GM12865 (cell line): ENCODE results near the gene H2BW2.

Experiments
- DNase-seq: peaks from one replicate; pipeline ENCODE4 v3.0.0; 2010; ENCODE audit warnings: low read depth
- H3K4me3 ChIP-seq: 2 replicates; pipeline ENCODE4 v1.5.1; 2011; ENCODE audit warnings: mild to moderate bottlenecking, low read depth, low read length, control low read depth
- CTCF ChIP-seq: IDR thresholded peaks from 2 replicates; pipeline ENCODE4 v1.5.1; 2011; ENCODE audit warnings: low read length, control low read depth, low read depth, inconsistent platforms; ENCODE audit not compliant: insufficient read depth; ENCODE audit errors: missing control alignments

Gene H2BW2

GRCh38 chrX:104085477-104085876 lies 45.7 kb downstream of the H2BW2 start:
- no peak for DNase-seq
- no peak for TF ChIP-seq CTCF
- no peak overlapping the region for H3K4me3 ChIP-seq

GRCh38 chrX:104085919-104086318 lies 46.2 kb downstream of the H2BW2 start:
- TF ChIP-seq CTCF = no peak
- DNase-seq = no peak
- H3K4me3 ChIP-seq = no peak overlapping the region
